HCT116 (cell line): ENCODE results near the gene ETNK2. TPM values are rescaled to one million over a fixed set of nuclear protein-coding genes. Genes with fewer than 3 reads are reported as not detected.

ENCODE experiments used
- ATAC-seq: fragments of 200-7000 bp; cut with Tn5 transposase; 2 replicates; pipeline ENCODE4 v1.9.1; 2020; ENCODE audit warnings: mild to moderate bottlenecking, moderate library complexity
- BruUV-seq: library from RNA; stranded (reverse); fragments of 400-500 nt; replicated peaks from 2 replicates; lab custom pipeline; 2021; lab: Mats Ljungman, UMichigan
- CTCF ChIA-PET: fragments of 300-600 bp; sonication (Branson Sonifier 250); formaldehyde crosslinking; loops from one replicate; lab custom pipeline; 2021; ENCODE audit warnings: antibody characterized with exemption; lab: Charles Lee
- POLR2A ChIA-PET: fragments of 300-600, 350-600 bp; sonication (Branson Sonifier 250); formaldehyde crosslinking; loops from one replicate; lab custom pipeline; 2021; ENCODE audit warnings: antibody characterized with exemption; lab: Charles Lee
- RAD21 ChIA-PET, 2 experiments: fragments of 300-600 bp; sonication (Branson Sonifier 250); formaldehyde crosslinking; loops; one replicate each; lab custom pipeline; 2023; ENCODE audit warnings: low total read pairs in 2 of 2; ENCODE audit not compliant: uncharacterized antibody in 2 of 2, unreplicated experiment in 2 of 2, low non-redundant PET in 1 of 2; lab: Charles Lee
- DNase-seq: peaks from one replicate; pipeline ENCODE4 v3.0.0-alpha.2; 2010; ENCODE audit warnings: low read depth, low spot score
- H2AFZ ChIP-seq: fragments of 200-600 bp; shearing (Covaris generic), sonication (generic); 2 replicates; pipeline ENCODE4 v1.6.1; 2017; ENCODE audit warnings: low read depth, mixed run types, mixed read lengths, antibody characterized with exemption, low read length; ENCODE audit not compliant: poor library complexity, severe bottlenecking
- H3K27ac ChIP-seq: 2 replicates; pipeline ENCODE4 v1.5.1; 2012; ENCODE audit warnings: low read depth, low read length
- H3K27me3 ChIP-seq: fragments of 200-600 bp; sonication (generic); 2 replicates; pipeline ENCODE4 v1.6.1; 2016; ENCODE audit warnings: mixed run types, low read length, mixed read lengths; ENCODE audit not compliant: insufficient read depth
- H3K36me3 ChIP-seq, 2 experiments: fragments of 200-500 bp in 1 of 2; fragments of 200-600 bp in 1 of 2; sonication (Bioruptor generic) in 1 of 2; sonication (generic) in 1 of 2; 2 replicates each; pipeline versions ENCODE4 v1.5.1 to v1.6.1; 2014 to 2016; ENCODE audit warnings: low read length in 2 of 2, inconsistent platforms in 1 of 2, mixed read lengths in 1 of 2, mixed run types in 1 of 2; ENCODE audit not compliant: insufficient read depth in 2 of 2, control insufficient read depth in 1 of 2
- H3K4me1 ChIP-seq, 2 experiments: fragments of 200-600 bp in 1 of 2; sonication (generic) in 1 of 2; 2 replicates each; pipeline versions ENCODE4 v1.5.1 to v1.6.1; 2012 to 2017; ENCODE audit warnings: low read length in 2 of 2, inconsistent platforms in 1 of 2, mild to moderate bottlenecking in 1 of 2, mixed read lengths in 1 of 2, mixed run types in 1 of 2, moderate library complexity in 1 of 2; ENCODE audit not compliant: insufficient read depth in 2 of 2, control insufficient read depth in 1 of 2
- H3K4me2 ChIP-seq: fragments of 200-600 bp; sonication (generic); 2 replicates; pipeline ENCODE4 v1.6.1; 2017; ENCODE audit warnings: mixed run types, low read length, mixed read lengths
- H3K4me3 ChIP-seq, 2 experiments: fragments of 200-600 bp in 1 of 2; sonication (generic) in 1 of 2; replicated peaks in 1 of 2; 2 replicates each; pipeline ENCODE4 v1.5.1; 2011 to 2016; ENCODE audit warnings: low read length in 2 of 2, control low read depth in 1 of 2, low read depth in 1 of 2, mild to moderate bottlenecking in 1 of 2, mixed read lengths in 1 of 2, mixed run types in 1 of 2
- H3K79me2 ChIP-seq: fragments of 200-600 bp; sonication (generic); 2 replicates; pipeline ENCODE4 v1.6.1; 2017; ENCODE audit warnings: mild to moderate bottlenecking, mixed run types, low read length, moderate library complexity, mixed read lengths; ENCODE audit not compliant: insufficient read depth
- H3K9ac ChIP-seq: fragments of 200-600 bp; sonication (generic); 2 replicates; pipeline ENCODE4 v1.6.1; 2016; ENCODE audit warnings: low read length, mixed read lengths
- H3K9me2 ChIP-seq: fragments of 200-600 bp; sonication (generic), shearing (Covaris generic); 2 replicates; pipeline ENCODE4 v1.6.1; 2017; ENCODE audit warnings: mixed run types, mild to moderate bottlenecking, moderate library complexity; ENCODE audit not compliant: insufficient read depth
- H3K9me3 ChIP-seq, 2 experiments: fragments of 200-500 bp in 1 of 2; fragments of 200-600 bp in 1 of 2; sonication (Bioruptor generic) in 1 of 2; sonication (generic) in 1 of 2; 2 replicates each; pipeline ENCODE4 v1.6.1; 2014 to 2017; ENCODE audit warnings: low read length in 2 of 2, mixed read lengths in 2 of 2, inconsistent platforms in 1 of 2, low read depth in 1 of 2, mild to moderate bottlenecking in 1 of 2, mixed run types in 1 of 2, moderate library complexity in 1 of 2; ENCODE audit not compliant: control insufficient read depth in 1 of 2, insufficient read depth in 1 of 2
- H4K20me1 ChIP-seq: fragments of 200-600 bp; sonication (generic), shearing (Covaris generic); 2 replicates; pipeline ENCODE4 v1.6.1; 2017; ENCODE audit warnings: mixed run types, mild to moderate bottlenecking, moderate library complexity; ENCODE audit not compliant: insufficient read depth
- EGR1 ChIP-seq: IDR thresholded peaks from 2 replicates; pipeline ENCODE4 v1.6.1; 2012; ENCODE audit warnings: low read depth
- ELF1 ChIP-seq: IDR thresholded peaks from 2 replicates; pipeline ENCODE4 v1.6.1; 2012; ENCODE audit warnings: low read depth, borderline replicate concordance
- EZH2 ChIP-seq: fragments of 200-600 bp; sonication (generic); IDR thresholded peaks from 2 replicates; pipeline ENCODE4 v1.6.1; 2017; ENCODE audit warnings: antibody characterized with exemption, mixed run types
- FOSL1 ChIP-seq: IDR thresholded peaks from 2 replicates; pipeline ENCODE4 v1.6.1; 2012; ENCODE audit warnings: low read depth
- POLR2A ChIP-seq: IDR thresholded peaks from 2 replicates; pipeline ENCODE4 v1.7.0; 2011; ENCODE audit warnings: borderline replicate concordance; ENCODE audit not compliant: insufficient read depth, insufficient read length; ENCODE audit errors: extremely low read depth
- POLR2AphosphoS5 ChIP-seq: IDR thresholded peaks from 2 replicates; pipeline ENCODE4 v1.6.1; 2011; ENCODE audit warnings: mild to moderate bottlenecking, low read depth, low read length, moderate library complexity
- RAD21 ChIP-seq: IDR thresholded peaks from 2 replicates; pipeline ENCODE4 v1.6.1; 2012; ENCODE audit warnings: low read depth, mild to moderate bottlenecking
- SP1 ChIP-seq: IDR thresholded peaks from 2 replicates; pipeline ENCODE4 v1.6.1; 2012; ENCODE audit warnings: low read depth
- SRF ChIP-seq: IDR thresholded peaks from 2 replicates; pipeline ENCODE4 v1.6.1; 2012; ENCODE audit warnings: low read depth
- TCF7L2 ChIP-seq: IDR thresholded peaks from 2 replicates; pipeline ENCODE4 v1.7.0; 2011; ENCODE audit warnings: borderline replicate concordance, inconsistent platforms; ENCODE audit not compliant: insufficient read depth, insufficient read length; ENCODE audit errors: extremely low read depth
- YY1 ChIP-seq: IDR thresholded peaks from 2 replicates; pipeline ENCODE4 v1.6.1; 2011; ENCODE audit warnings: low read length, low read depth, moderate library complexity, mild to moderate bottlenecking; ENCODE audit not compliant: insufficient replicate concordance; ENCODE audit errors: extremely low read depth
- ZFX ChIP-seq: fragments of 450-650 bp; IDR thresholded peaks from 2 replicates; pipeline ENCODE4 v1.6.1; 2017
- ZNF274 ChIP-seq: fragments of 200-500 bp; sonication (Bioruptor generic); IDR thresholded peaks from 2 replicates; pipeline ENCODE4 v1.6.1; 2014; ENCODE audit warnings: mild to moderate bottlenecking, low read depth, low read length, inconsistent platforms
- intact Hi-C: fragments of 100-400 bp; cut with micrococcal nuclease; formaldehyde crosslinking; loops from 2 replicates; pipeline ENCODE4 v1.10.0; 2022
- total RNA-seq: library from RNA; stranded (reverse); gene quantifications from one replicate; pipeline ENCODE4 v1.2.1, GENCODE V29; 2021; ENCODE audit not compliant: unreplicated experiment
- TF ChIP-seq, protein P1 (sequence below): IDR thresholded peaks from 2 replicates; pipeline ENCODE4 v1.6.1; 2012
- TF ChIP-seq, protein P2 (sequence below): IDR thresholded peaks from 2 replicates; pipeline ENCODE4 v1.6.1; 2012; ENCODE audit warnings: low read depth
- TF ChIP-seq, protein P3 (sequence below), 3 experiments: fragments of 200-600 bp in 1 of 3; sonication (generic) in 1 of 3; IDR thresholded peaks in 2 of 3; conservative IDR thresholded peaks in 1 of 3; 2 replicates each; pipeline ENCODE4 v1.5.1; 2012 to 2017; ENCODE audit warnings: low read depth in 2 of 3, low read length in 2 of 3, antibody characterized with exemption in 1 of 3, borderline replicate concordance in 1 of 3, control low read depth in 1 of 3, mild to moderate bottlenecking in 1 of 3, mixed read lengths in 1 of 3, mixed run types in 1 of 3, moderate library complexity in 1 of 3; ENCODE audit not compliant: insufficient read depth in 1 of 3

The ETNK2 gene
- total RNA-seq, 1 experiment from 2014 or later, result 16.1 TPM

DNA sequence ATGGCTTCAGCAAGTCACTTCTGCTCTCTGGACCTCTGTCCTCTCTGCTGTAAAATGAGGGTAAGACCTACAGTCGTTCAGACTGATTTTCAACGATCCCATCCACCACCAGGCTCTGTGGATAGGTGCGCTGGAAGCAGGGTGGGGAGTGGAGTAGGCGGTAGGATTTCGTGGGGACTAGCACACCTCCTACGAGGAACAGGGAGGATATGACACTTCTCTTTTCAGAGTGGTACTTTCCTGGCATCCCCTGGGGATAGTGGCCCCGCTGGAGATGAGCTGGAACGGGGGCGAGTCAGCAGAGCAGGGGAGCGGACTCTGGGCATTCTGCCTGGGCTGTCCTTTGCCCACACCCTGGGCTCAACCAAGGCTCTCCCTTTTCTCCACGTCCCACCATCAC, 17.7 kb downstream of the ETNK2 start:
- no peak overlapping the region for H3K4me3 ChIP-seq
- DNase-seq, result no peak
- H2AFZ ChIP-seq, result no peak overlapping the region
- no peak for TF ChIP-seq FOSL1
- no peak for TF ChIP-seq YY1
- no peak for TF ChIP-seq RAD21
- TF ChIP-seq SP1, result no peak
- no peak for TF ChIP-seq ELF1
- ChIA-PET POLR2A (no interaction called here), RAD21 (no interaction called here), CTCF (no interaction called here)
- H3K9ac ChIP-seq, result no peak overlapping the region
- no peaks in the 10 kb centered on the region for H3K9me2 ChIP-seq
- intact Hi-C loops, result no loop called here
- peaks cover 0 to 6% of the 10 kb centered on the region in 2 experiments; a peak in 1 of 4 replicates for H3K36me3 ChIP-seq
- no peaks in the 10 kb centered on the region for H3K79me2 ChIP-seq
- no peak overlapping the region for H3K4me2 ChIP-seq
- H3K27ac ChIP-seq, result no peak overlapping the region
- H3K27me3 ChIP-seq, result no peaks in the 10 kb centered on the region
- no peaks in the 10 kb centered on the region for H3K9me3 ChIP-seq
- peaks cover 21 to 30% of the 10 kb centered on the region in 2 experiments for H3K4me1 ChIP-seq
- H4K20me1 ChIP-seq, result no peaks in the 10 kb centered on the region
- no peak for ATAC-seq
- BruUV-seq, result no TSS peak

DNA sequence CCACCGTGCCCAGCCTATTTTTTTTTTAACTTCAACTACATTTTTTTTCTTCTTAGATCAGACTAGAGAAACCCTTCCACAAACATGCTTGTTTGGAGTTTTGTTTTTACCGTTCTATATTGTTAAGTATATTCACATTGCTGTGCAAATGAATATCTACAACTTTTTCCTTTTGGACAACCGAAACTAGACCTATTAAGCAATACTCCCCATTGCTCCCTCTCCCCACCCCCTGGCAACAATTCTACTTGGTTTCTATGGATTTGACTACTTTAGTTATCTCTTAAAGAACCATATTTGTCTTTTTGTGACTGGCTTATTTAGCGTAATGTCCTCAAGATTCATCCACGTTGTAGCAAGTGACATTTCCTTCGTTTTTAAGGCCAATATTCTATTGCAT, 19.1 kb downstream of the ETNK2 start:
- Histone ChIP-seq H2AFZ (no peak overlapping the region), H3K36me3 (no peaks in the 10 kb centered on the region), H3K27me3 (no peaks in the 10 kb centered on the region), H3K4me2 (no peak overlapping the region), H3K9me3 (no peaks in the 10 kb centered on the region), H3K9me2 (no peaks in the 10 kb centered on the region), H3K9ac (no peak overlapping the region), H3K79me2 (no peaks in the 10 kb centered on the region), H3K4me3 (no peak overlapping the region), H3K27ac (no peak overlapping the region)
- intact Hi-C loops, result no loop called here
- ChIA-PET POLR2A (no interaction called here), RAD21 (no interaction called here), CTCF (interaction anchor here (7.6 kb wide), 1 partner anchor 260 kb away, joined by 246 read pairs; no protein-coding TSS in a partner anchor)
- TF ChIP-seq TCF7L2, result no peak
- no peak for TF ChIP-seq ZFX
- TF ChIP-seq, protein P1, sequence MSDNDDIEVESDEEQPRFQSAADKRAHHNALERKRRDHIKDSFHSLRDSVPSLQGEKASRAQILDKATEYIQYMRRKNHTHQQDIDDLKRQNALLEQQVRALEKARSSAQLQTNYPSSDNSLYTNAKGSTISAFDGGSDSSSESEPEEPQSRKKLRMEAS, result no peak
- TF ChIP-seq POLR2AphosphoS5, result no peak
- no peak for TF ChIP-seq SRF
- TF ChIP-seq EGR1, result no peak
- TF ChIP-seq YY1, result no peak
- TF ChIP-seq, protein P2, sequence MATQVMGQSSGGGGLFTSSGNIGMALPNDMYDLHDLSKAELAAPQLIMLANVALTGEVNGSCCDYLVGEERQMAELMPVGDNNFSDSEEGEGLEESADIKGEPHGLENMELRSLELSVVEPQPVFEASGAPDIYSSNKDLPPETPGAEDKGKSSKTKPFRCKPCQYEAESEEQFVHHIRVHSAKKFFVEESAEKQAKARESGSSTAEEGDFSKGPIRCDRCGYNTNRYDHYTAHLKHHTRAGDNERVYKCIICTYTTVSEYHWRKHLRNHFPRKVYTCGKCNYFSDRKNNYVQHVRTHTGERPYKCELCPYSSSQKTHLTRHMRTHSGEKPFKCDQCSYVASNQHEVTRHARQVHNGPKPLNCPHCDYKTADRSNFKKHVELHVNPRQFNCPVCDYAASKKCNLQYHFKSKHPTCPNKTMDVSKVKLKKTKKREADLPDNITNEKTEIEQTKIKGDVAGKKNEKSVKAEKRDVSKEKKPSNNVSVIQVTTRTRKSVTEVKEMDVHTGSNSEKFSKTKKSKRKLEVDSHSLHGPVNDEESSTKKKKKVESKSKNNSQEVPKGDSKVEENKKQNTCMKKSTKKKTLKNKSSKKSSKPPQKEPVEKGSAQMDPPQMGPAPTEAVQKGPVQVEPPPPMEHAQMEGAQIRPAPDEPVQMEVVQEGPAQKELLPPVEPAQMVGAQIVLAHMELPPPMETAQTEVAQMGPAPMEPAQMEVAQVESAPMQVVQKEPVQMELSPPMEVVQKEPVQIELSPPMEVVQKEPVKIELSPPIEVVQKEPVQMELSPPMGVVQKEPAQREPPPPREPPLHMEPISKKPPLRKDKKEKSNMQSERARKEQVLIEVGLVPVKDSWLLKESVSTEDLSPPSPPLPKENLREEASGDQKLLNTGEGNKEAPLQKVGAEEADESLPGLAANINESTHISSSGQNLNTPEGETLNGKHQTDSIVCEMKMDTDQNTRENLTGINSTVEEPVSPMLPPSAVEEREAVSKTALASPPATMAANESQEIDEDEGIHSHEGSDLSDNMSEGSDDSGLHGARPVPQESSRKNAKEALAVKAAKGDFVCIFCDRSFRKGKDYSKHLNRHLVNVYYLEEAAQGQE, result no peak
- TF ChIP-seq EZH2, result no peak
- no peak for TF ChIP-seq POLR2A
- TF ChIP-seq, protein P3, sequence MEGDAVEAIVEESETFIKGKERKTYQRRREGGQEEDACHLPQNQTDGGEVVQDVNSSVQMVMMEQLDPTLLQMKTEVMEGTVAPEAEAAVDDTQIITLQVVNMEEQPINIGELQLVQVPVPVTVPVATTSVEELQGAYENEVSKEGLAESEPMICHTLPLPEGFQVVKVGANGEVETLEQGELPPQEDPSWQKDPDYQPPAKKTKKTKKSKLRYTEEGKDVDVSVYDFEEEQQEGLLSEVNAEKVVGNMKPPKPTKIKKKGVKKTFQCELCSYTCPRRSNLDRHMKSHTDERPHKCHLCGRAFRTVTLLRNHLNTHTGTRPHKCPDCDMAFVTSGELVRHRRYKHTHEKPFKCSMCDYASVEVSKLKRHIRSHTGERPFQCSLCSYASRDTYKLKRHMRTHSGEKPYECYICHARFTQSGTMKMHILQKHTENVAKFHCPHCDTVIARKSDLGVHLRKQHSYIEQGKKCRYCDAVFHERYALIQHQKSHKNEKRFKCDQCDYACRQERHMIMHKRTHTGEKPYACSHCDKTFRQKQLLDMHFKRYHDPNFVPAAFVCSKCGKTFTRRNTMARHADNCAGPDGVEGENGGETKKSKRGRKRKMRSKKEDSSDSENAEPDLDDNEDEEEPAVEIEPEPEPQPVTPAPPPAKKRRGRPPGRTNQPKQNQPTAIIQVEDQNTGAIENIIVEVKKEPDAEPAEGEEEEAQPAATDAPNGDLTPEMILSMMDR (IDR thresholded peaks at IDR 0.05 in 2 of 3, conservative IDR thresholded peaks at IDR 0.05 in 1 of 3; ENCODE audit: borderline replicate concordance in 1 of 3, insufficient read depth in 1 of 3, low read depth in 2 of 3, low read length in 2 of 3), result no peak
- no peak for TF ChIP-seq ZNF274
- TF ChIP-seq, all 23 proteins: peak for 0
- DNase-seq (no peak), ATAC-seq (no peak)
- no peaks in the 10 kb centered on the region for H4K20me1 ChIP-seq
- H3K4me1 ChIP-seq, result peaks cover 21 to 42% of the 10 kb centered on the region in 2 experiments
- BruUV-seq, result no TSS peak
